ENCODE results near the gene ALKBH8.
A peak's percentile ranks its signal among the peaks of the same experiment; 100 is the strongest.
"Not testable (repeated sequence)": the region's sequence is repeated elsewhere in the genome, so short reads cannot be mapped to it uniquely, and the experiment has no call there.

Gene ALKBH8

DNA sequence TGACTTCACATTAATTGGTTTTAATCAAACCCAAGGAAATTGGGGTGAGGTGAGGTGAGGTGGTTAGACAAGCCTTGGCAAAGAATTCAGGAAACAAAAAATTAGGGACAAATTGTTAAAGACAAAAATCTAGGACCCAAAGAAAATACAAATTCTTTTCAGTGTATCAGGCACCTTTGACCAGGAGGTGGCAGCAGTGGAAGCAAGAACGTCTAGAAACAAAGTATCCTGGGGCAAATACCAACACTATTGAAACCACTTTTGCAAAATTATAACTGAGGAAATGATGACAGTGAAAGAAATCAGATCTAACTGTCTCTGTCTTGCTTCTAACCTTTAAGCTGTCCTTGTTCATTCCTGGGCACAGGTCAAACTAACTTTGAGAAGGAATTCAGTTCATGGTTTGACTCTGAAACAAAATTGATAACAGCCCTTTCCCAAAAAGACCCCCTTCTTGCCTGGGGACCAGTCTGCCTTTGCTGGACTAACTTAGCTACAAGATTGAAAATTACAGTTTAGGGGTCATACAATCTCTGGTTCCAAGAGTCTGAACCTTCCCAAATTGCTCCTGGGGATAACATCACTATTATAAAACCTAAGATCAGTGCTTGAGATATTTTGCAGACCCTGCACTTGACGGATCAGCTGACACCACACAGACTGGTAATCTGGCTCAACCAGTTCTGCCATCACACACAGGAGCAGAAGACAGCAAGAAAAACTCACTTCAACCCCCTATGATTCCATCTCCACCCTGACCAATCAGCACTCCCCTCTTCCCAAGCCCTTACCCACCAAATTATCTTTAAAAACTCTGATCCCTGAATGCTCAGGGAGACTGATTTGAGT is 11.2 kb upstream of the ALKBH8 start:
- peak; percentile 51 for DNase-seq

DNA sequence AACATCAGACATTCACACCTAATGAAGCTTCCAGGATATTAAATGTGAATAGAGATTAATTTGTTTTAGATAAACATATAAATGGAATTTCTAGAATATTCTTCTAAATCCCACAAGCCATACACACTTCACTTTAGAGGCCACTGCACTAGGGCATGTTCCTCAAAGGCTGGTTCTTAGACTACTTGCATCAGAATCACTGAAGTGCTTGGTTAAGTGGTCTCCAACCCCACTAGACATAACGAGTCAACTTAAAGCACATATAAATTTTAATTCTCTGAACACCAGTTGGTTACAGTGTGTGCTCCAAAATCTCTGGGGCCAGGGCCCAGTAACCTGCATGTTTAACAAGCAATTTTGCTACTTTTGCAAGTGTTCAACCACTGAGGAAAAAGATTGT is 7.9 kb upstream of the ALKBH8 start:
- no peak for DNase-seq

DNA sequence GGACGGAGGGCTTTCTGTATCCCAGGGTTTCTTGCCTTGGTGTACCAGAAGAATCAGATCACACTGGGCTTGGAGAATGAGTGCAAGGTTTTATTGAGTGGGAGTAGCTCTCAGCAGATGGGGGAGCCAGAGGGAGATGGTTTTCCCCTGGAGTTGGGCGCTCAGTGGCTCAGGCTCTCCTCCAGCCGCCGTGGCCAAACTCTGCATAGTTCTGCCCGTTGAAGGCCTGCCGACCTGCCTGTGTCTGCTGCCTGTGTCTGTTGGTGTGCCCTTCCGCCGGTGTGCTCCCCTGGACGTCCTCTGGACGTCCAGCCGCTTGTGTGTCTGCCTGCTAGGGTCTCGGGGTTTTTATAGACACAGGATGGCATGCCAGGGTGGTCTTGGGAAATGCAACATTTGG is 4.5 kb upstream of the ALKBH8 start:
- no peak for DNase-seq

DNA sequence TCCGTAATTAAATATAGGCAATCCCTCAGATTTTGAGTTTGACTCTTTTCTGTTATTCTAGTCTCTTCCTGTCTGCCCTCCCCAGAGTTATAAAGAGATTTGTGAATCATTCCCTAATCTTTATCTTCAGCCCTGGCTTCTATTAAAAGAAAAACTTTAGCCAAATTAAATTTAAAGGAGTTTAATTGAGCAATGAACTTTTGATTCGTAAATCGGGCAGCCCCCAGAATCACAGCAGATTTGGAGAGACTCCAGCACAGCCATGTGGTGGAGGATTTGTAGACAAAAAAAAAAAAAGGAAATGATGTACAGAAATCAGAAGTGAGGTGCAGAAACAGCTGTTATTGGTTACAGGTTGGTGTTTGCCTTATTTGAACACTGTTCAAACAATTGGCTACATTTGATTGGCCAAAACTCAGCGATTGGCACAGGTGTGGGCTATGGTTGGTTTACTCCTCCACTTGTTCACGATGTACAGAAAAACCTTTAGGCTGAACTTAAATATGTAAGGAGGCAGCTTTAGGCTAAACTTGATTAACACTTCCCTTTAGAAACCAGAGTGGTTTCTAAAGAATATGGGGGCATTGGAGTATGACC is 2.3 kb upstream of the ALKBH8 start:
- no peak for DNase-seq

DNA sequence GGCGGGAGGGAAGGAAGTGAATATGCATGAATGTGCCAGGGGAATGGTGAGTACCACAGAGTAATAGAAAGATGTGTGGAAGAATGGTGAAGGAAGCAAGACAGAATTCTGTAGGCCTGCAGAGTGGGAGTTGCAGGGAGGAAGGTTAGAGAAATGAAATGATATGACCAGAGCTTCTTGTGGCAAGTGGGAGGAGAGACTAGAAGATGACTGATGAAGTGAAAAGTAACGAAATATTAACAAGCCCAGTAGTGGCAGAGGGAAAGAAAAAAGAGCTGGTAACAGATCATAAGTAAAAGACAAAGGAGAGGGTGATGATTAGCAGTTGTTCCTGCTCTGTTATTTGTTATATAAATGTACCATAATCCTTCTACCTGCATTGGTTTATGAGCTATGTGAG is 1.0 kb upstream of the ALKBH8 start:
- no peak for DNase-seq

DNA sequence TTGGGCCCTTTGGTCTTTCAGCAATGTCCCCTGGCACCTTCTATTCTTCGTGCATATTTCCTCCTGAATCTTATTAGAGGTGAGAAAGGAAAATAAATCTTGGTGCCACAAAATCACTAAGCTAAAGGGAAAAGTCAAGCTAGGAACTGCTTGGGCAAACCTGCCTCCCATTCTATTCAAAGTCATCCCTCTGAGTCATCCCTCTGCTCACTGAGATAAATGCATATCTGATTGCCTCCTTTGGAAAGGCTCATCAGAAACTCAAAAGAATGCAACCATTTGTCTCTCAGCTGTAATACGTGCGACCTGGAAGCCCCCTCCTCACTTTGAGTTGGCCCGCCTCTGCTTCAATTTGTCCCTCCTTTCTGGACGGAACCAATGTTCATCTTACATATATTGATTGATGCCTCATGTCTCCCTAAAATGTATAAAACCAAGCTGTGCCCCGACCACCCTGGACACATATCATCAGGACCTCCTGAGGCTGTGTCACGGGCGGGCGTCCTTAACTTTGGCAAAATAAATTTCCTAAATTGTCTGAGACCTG is 493 bp upstream of the ALKBH8 start:
- not testable (repeated sequence) for DNase-seq

DNA sequence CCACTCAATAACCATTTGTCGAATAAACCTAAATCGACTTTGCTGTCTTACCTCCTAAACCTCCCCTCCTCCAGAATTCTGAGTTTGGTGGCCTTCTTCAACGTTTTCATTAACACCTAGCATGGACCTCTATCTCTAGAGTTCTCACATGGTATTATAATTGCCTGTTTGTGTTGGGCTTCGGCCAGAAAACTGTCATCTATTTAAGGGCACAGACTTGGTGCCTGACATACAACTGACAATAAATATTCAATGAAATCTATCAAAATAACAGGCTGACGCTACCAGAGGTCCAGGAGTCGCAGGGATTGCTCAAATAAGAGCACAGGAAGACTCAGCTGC is 687 bp downstream of the ALKBH8 start:
- DNase-seq = no peak

DNA sequence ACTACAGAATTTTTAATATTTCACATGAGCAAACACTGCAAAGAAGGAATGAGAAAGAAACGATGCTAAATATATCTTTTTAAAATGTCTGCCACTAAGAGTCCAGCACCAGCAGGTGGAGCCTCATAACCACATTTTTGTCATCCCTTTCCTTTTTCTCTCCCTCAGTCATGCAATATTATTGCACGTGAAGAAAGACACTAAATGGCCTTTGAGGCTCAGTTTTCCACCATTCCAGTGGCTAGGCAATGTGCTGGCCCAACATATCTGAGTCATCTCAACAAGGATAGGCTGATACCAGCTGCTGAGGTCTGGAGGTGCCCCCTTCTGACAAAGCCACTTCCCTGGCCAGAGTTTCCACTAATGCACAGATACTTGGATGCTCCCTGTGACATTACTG is 1.8 kb downstream of the ALKBH8 start:
- peak; percentile 23 for DNase-seq

DNA sequence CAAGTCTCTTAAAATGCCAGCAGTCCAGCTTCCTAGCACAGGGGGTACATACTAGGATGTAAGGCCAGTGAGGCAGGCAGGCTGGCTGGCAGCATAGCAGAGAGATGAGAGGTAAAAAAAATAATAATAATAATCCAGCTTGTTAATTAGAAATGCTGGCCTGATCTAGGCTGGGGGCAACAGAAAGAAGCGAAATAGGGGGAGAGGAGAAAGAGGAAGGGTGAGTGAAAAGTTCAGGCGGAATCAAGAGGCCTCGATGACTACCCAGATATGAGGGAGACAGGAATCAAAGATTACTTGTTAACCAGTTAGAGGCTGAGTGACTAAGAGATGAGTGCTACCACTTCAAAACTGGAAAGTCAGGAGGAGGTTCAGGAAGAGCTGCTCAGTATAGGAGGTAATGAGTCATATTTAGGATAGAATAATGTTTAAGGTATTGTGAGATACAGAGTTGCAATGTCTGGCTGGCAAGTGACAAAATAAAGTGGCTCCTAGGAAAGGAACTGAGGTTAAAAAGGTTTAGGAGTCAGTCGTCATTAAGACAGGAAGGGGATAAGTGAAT is 2.8 kb downstream of the ALKBH8 start:
- DNase-seq = no peak

DNA sequence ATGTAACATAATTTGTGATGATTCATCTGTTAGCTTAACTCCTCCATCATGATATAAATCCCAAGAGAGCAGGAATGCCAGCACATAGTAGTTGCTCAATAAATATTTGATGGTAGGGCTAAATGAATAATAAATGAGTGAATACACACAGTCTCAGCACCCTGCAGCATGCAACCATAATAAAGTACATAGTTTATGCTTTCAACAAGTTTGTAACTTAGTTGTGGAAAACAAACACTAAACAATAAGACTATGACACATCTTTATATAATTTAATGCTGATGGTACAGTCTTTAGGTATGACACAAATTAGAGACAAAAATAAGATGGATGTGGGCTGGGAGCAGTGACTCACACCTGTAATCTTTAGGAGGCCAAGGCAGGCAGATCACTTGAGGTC is 3.8 kb downstream of the ALKBH8 start:
- no peak for DNase-seq

DNA sequence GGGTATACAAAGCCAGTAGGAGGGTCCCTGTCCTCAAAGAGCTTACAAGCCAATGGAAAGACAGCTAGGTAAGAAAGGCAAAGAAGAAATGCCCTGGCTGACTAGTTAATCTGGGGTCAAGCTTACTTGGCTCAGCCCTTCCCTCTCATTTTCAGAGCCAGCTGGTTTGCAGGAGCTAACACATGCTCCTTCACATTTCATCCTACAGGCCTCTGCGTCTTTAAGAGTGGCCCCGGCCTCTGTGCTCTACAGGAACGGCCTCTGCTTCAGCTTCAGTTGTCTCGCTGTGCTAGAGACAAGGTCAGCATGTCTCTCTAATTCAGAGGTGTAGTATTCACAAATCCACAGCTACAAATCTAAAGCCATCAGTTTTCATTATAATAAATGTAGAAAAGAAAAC is 15.2 kb downstream of the ALKBH8 start:
- DNase-seq = no peak

DNA sequence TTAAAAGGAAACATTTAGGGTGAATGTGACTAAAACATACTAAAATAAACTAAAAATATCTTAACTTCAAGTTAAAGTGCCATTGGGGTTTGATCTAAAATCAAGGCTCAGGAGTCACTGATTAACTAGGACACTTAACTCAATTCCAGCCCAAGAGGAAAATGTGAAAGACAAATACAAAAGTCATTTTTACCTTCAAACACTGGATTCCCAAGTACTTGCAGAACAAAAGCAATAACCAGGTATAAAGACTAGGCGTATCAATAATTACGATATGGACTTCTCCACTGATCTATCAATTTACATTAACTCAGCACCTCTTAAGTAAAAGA is 15.6 kb downstream of the ALKBH8 start:
- DNase-seq = no peak

DNA sequence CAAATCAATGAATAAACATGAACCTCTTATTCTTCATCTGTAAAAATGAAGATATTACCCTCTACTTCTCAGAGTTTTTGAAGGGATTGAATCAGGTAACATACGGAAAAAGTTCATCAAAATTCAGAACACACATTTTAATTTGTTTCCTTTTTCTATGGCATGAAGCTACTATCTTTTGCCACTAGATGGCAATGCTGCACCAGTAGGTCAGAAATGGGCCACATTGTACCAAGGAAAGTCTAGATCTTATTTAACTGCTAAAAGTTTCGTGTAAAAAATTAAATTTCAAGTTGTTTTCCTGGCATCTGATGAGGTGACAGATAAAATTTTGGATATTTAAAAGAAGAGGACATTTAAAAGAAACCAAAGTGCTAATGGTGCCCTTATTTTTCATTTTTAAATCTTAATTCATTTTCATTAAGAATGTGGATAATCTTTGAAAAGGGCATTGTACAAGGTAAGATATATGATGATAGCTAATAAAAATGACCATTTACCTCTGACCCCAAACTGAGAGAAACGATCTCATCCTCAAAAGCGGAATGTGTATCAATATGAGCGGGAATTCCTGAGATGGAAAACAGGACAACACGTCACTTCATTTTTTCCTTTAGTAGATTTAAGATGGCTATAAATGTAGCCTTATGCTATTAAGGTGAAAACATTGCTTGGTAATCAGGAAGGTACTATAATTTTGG is 16.1 kb downstream of the ALKBH8 start:
- peak; percentile 11 for DNase-seq

DNA sequence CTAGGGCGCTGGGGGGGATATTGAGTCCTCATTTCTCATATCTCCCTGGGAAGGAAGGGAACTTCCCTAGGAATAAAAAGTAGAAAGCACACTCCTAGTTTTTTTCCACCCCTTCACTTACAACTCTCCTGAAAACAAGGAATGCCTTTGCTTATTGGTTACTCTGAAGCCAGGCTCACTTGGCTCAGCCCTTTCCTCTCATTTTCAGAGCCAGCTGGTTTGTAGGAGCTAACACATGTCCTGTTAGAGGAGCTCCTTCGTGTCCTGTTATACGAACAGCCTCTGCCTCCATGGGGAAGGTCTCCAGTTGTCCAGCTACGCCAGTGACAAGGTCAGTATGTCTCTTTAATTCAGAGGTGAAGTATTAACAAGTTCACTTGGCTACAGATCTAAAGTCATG is 17.6 kb downstream of the ALKBH8 start:
- no peak for DNase-seq

DNA sequence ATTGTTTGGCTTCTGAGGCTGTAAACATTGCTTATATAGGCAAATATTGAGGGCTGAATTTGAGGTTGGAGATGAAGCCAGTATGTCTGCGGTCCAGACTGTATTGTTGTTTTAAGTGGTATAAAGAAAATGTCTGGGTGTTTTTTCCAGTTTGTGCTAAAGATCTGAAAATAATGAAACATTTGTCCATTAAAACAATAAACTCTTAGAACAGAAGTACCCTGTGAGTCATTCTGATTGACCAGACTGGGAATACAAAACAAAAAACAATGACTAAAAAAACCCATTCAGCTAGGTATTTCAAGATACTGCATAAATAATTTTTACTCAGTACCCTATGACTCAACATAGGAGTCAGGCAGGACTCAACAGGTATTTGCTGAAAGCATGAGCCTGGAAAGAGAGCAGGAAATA is 20.4 kb downstream of the ALKBH8 start:
- DNase-seq = no peak

DNA sequence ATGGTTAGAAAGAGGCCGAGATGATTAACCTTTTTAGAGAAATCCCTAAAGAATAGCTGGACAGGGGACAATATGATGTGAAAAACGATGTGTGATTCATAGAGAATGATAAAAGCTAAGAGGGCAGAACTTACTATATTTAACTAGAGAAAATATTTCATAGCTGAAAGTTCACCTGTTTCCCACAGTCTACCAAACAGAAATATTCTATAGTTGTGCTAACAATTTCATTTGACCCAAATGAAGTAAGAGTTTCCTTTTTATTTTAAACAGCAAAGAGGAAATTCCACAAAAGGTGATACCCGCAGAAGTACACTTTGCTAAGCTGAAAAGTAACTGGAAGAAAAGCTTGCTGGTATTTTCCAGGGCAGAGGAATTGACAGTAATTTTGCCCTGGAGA is 26.7 kb downstream of the ALKBH8 start:
- DNase-seq = no peak

DNA sequence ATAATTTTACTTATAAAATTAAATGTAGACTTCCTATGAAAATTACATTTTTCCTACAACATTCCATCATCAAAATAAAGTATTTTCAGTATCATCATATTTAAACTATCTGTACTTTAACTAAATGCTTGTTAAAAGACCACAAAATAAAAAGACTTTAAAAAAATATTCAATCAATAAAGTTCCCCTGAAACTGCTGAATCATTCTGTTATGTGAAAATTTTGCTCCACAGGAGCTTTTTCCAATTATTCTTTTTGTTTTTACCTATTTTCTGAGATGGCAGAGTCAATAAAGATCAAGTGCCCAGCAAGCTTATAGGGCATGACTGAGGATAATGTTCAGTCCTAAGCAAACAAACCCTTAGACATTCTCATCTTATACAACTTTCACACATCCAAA is 27.3 kb downstream of the ALKBH8 start:
- no peak for DNase-seq

DNA sequence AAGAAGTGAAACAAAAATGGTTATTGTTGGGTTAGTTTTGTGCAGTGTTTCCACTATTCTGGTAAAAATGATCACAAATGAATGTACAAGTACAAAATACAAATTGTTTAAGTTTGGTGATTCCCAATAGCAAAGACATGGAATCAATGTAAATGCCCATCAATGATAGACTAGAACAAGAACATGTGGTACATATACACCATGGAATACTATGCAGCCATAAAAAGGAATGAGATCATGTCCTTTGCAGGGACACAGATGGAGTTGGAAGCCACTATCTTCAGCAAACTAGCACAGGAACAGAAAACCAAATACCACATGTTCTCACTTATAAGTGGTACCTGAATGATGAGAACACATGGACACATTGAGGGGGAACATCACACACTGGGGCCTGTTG is 28.4 kb downstream of the ALKBH8 start:
- DNase-seq = not testable (repeated sequence)

DNA sequence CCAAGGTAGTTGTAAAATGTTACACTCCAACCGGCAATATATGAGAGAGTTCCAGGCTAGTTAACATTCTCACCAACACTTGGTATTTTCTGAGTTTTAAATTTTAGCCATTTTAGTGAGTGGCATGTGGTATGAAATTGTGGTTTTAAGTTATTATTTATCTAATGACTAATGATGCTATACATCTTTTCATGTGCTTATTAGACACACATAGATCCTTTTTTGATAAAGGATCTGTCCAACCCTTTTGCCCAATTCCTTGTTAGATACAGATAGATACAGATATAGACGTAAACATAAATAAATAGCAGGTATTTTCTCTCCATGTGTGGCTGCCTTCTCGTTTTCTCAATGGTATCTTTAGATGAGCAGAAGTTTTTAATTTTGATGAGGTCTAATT is 39.3 kb downstream of the ALKBH8 start:
- no peak for DNase-seq

DNA sequence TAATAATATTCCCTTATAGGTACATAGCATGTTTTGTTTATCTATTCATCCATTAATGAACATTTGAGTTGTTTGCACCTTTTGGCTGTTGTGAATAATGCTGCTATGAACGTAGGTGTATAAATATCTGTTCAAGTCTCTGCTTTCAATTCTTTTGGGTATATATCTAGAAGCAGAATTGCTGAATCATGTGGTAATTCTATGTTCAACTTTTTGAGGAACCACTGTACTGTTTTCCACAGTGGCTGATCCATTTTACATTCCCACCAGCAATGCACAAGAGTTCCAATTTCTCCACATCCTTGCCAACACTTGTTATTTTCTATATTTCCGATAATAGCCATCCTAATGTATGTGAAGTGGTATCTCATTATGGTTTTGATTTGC is 56.7 kb downstream of the ALKBH8 start:
- no peak for DNase-seq

DNA sequence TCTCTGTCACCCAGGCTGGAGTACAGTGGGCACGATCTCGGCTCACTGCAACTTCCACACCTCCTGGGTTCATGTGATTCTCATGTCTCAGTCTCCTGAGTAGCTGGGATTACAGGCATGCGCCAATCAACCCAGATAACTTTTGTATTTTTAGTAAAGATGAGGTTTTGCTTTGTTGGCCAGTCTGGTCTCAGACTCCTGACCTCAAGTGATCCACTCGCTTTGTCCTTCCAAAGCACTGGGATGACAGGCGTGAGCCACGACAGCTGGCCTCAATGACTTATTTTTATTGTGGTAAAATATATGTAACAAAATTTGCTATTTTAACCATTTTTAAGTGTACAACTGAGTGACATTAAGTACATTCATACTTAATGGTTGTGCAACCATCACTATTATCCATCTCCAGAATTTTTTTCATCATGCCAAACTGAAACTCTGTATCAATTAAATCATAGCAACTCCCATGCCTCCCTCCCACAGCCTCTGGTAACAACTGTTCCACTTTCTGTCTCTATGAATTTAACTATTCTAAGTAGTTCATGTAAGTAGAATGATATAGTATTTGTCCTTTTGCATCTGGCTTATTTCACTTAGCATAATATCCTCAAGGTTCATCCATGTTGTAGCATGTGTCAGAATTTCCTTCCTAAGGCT is 57.2 kb downstream of the ALKBH8 start:
- no peak for DNase-seq

DNA sequence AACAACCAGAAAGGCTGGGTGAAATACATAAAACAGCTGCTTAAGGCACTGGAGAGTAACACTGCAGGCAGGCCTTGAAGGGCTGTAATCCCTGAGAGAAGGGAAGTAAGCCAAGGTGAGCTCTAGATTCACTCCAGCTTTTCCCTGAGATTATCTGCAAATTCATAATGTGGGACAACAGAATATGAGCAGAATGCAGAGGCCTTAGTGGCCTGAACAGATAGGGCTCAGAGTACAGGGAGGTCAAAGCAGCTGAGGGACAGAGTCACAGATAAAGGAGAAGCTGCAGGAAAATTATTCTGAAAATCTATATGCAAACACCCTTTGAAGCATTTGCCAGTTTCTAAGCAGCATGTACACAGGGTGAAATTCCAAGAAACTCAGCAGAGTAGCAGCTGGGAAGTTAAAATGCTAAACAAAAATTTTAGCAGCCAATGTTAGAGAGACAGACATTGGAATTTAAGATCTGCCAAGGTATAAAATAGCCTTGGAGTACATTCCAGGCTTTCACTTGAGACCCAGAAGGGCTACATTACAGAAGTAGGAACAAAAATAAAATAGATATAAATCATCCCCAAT is 59.8 kb downstream of the ALKBH8 start:
- no peak for DNase-seq

DNA sequence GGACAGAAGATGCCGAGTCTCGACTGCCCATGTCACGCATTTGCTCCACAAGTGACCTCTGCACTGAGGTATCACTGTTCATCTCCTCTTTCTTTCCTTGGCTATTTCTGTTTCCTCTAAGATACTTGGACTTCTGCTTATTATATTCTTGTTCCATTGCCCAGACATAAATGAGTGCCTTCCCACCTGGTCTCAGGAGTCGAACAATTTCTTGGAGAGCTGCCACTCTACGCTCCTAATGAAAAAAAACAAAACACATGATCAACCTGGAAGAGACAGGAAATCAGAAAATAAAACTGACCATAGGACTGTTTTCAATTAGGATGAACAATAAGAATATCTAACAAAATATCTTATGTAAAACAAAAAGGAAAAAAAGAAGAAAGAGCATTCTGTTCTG is 60.6 kb downstream of the ALKBH8 start:
- no peak for DNase-seq

Measured in activated gamma-delta T cell treated with Interleukin-2 at 50 U/mL for 16 hours (primary cell).